ENCODE data around the gene CSRP3. TPM values are rescaled to one million over a fixed set of nuclear protein-coding genes. Genes with fewer than 3 reads are reported as not detected.

Gene CSRP3
- total RNA-seq, 3 donors from 2014 or later = not detected

GRCh38 chr11:19199048-19199447, 2.7 kb downstream of the CSRP3 start:
- intact Hi-C loops (cut with DNase I; ENCODE audit: low total_unique reads) = no loop called here
- TF ChIP-seq POLR2A (IDR thresholded peaks at IDR 0.05) (no peak), CTCF (IDR thresholded peaks at IDR 0.05) (no peak), POLR2AphosphoS5 (IDR thresholded peaks at IDR 0.05) (no peak)
- no peak for DNase-seq (ENCODE audit: low spot score in 2 of 2)
- no peaks in the 10 kb centered on the region for H3K27me3 ChIP-seq
- no peaks in the 10 kb centered on the region for H3K36me3 ChIP-seq
- no peak overlapping the region for H3K27ac ChIP-seq
- H3K4me3 ChIP-seq = no peak overlapping the region
- H3K4me1 ChIP-seq = peaks cover 0 to 6% of the 10 kb centered on the region in 2 donors
- H3K9me3 ChIP-seq = no peaks in the 10 kb centered on the region

- intact Hi-C loops (cut with DNase I; ENCODE audit: low total_unique reads) = no loop called here
- Histone ChIP-seq H3K9me3 (no peaks in the 10 kb centered on the region), H3K4me3 (no peak overlapping the region), H3K36me3 (no peaks in the 10 kb centered on the region), H3K27me3 (no peaks in the 10 kb centered on the region), H3K4me1 (peaks cover 0 to 6% of the 10 kb centered on the region in 2 donors), H3K27ac (no peak overlapping the region)
- DNase-seq (ENCODE audit: low spot score in 2 of 2) = no peak
- TF ChIP-seq CTCF (IDR thresholded peaks at IDR 0.05) = no peak
- TF ChIP-seq POLR2A (IDR thresholded peaks at IDR 0.05) = no peak
- no peak for TF ChIP-seq POLR2AphosphoS5 (IDR thresholded peaks at IDR 0.05)
Measured at GRCh38 chr11:19196432-19196831, 5.4 kb downstream of the CSRP3 start.

- no peak for DNase-seq (ENCODE audit: low spot score in 2 of 2)
- H3K4me3 ChIP-seq = no peak overlapping the region
- H3K9me3 ChIP-seq = no peaks in the 10 kb centered on the region
- H3K36me3 ChIP-seq = no peaks in the 10 kb centered on the region
- no peaks in the 10 kb centered on the region for H3K4me1 ChIP-seq
- intact Hi-C loops (cut with DNase I; ENCODE audit: low total_unique reads) = no loop called here
- no peaks in the 10 kb centered on the region for H3K27me3 ChIP-seq
- no peak overlapping the region for H3K27ac ChIP-seq
- TF ChIP-seq POLR2A (IDR thresholded peaks at IDR 0.05) (no peak), CTCF (IDR thresholded peaks at IDR 0.05) (no peak), POLR2AphosphoS5 (IDR thresholded peaks at IDR 0.05) (no peak)
Measured at GRCh38 chr11:19194620-19195308, 7.0 kb downstream of the CSRP3 start.

GRCh38 chr11:19193916-19194315, 7.9 kb downstream of the CSRP3 start:
- Histone ChIP-seq H3K36me3 (no peaks in the 10 kb centered on the region), H3K27me3 (no peaks in the 10 kb centered on the region), H3K4me1 (no peaks in the 10 kb centered on the region), H3K9me3 (no peaks in the 10 kb centered on the region), H3K4me3 (no peak overlapping the region), H3K27ac (no peak overlapping the region)
- DNase-seq (ENCODE audit: low spot score in 2 of 2) = no peak
- TF ChIP-seq CTCF (IDR thresholded peaks at IDR 0.05) = no peak
- no peak for TF ChIP-seq POLR2AphosphoS5 (IDR thresholded peaks at IDR 0.05)
- no peak for TF ChIP-seq POLR2A (IDR thresholded peaks at IDR 0.05)
- intact Hi-C loops (cut with DNase I; ENCODE audit: low total_unique reads) = no loop called here

GRCh38 chr11:19191530-19192169, 10.1 kb downstream of the CSRP3 start:
- Histone ChIP-seq H3K4me3 (no peak overlapping the region), H3K4me1 (no peaks in the 10 kb centered on the region), H3K27me3 (no peaks in the 10 kb centered on the region), H3K27ac (no peak overlapping the region), H3K9me3 (no peaks in the 10 kb centered on the region), H3K36me3 (no peaks in the 10 kb centered on the region)
- intact Hi-C loops (cut with DNase I; ENCODE audit: low total_unique reads) = no loop called here
- no peak for DNase-seq (ENCODE audit: low spot score in 2 of 2)
- TF ChIP-seq CTCF (IDR thresholded peaks at IDR 0.05) (no peak), POLR2AphosphoS5 (IDR thresholded peaks at IDR 0.05) (no peak), POLR2A (IDR thresholded peaks at IDR 0.05) (no peak)
